Measurements from ENCODE around the gene FAM98C. TPM values are rescaled to one million over a fixed set of nuclear protein-coding genes. Genes with fewer than 3 reads are reported as not detected.

FAM98C gene
- total RNA-seq, 4 donors from 2014 or later = 22.1 to 36.5 (median 23.9) TPM

- Histone ChIP-seq H3K9me3 (no peaks in the 10 kb centered on the region), H3K27ac (no peak overlapping the region), H3K4me3 (replicated peaks in 1 of 3) (no peak overlapping the region), H3K36me3 (no peaks in the 10 kb centered on the region), H3K4me1 (no peaks in the 10 kb centered on the region), H3K27me3 (no peaks in the 10 kb centered on the region)
- no peak for TF ChIP-seq POLR2A (IDR thresholded peaks at IDR 0.05)
- TF ChIP-seq, protein P1, sequence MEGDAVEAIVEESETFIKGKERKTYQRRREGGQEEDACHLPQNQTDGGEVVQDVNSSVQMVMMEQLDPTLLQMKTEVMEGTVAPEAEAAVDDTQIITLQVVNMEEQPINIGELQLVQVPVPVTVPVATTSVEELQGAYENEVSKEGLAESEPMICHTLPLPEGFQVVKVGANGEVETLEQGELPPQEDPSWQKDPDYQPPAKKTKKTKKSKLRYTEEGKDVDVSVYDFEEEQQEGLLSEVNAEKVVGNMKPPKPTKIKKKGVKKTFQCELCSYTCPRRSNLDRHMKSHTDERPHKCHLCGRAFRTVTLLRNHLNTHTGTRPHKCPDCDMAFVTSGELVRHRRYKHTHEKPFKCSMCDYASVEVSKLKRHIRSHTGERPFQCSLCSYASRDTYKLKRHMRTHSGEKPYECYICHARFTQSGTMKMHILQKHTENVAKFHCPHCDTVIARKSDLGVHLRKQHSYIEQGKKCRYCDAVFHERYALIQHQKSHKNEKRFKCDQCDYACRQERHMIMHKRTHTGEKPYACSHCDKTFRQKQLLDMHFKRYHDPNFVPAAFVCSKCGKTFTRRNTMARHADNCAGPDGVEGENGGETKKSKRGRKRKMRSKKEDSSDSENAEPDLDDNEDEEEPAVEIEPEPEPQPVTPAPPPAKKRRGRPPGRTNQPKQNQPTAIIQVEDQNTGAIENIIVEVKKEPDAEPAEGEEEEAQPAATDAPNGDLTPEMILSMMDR (IDR thresholded peaks at IDR 0.05) = no peak
- WGBS, 2 donors = 84 to 87% methylated on average over 7 to 9 of the region's 9 CpGs
- intact Hi-C loops (cut with DNase I) = no loop called here
- no peak for DNase-seq
Measured at GRCh38 chr19:38451629-38452028, 48.7 kb downstream of the FAM98C start.

GRCh38 chr19:38452430-38453366, 49.8 kb downstream of the FAM98C start:
- no peaks in the 10 kb centered on the region for H3K36me3 ChIP-seq
- no peak for TF ChIP-seq POLR2A (IDR thresholded peaks at IDR 0.05)
- H3K27me3 ChIP-seq = no peaks in the 10 kb centered on the region
- 75 to 81% methylated on average over 25 to 38 of the region's 45 CpGs for WGBS, 2 donors
- H3K27ac ChIP-seq = no peak overlapping the region
- no peaks in the 10 kb centered on the region for H3K9me3 ChIP-seq
- intact Hi-C loops (cut with DNase I) = no loop called here
- peak in 1 of 2 donors; percentile 4 for DNase-seq
- H3K4me1 ChIP-seq = no peaks in the 10 kb centered on the region
- no peak overlapping the region for H3K4me3 ChIP-seq (replicated peaks in 1 of 3)

- 71 to 84% methylated on average over 3 of the region's 3 CpGs for WGBS, 2 donors
- TF ChIP-seq, protein P1 (IDR thresholded peaks at IDR 0.05) = no peak
- no peak for TF ChIP-seq POLR2A (IDR thresholded peaks at IDR 0.05)
- intact Hi-C loops (cut with DNase I) = no loop called here
Measured at GRCh38 chr19:38453596-38453995, 50.7 kb downstream of the FAM98C start.

DNA sequence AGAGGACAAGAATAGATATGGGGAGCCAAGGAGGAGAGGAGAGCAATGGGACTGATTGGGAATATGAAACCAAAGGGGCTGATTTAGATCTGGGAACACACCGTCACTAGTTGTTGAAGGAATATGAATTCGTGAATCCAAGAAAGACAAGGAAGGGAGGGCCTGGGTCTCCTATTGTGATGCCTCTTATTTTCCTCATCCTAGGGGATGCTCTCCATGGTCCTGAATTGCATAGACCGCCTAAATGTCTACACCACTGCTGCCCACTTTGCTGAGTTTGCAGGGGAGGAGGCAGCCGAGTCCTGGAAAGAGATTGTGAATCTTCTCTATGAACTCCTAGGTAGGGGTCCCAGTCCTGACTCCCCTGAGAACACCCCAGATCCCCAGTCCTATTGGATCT, 52.1 kb downstream of the FAM98C start:
- TF ChIP-seq, protein P1 (IDR thresholded peaks at IDR 0.05) = no peak
- no peak for TF ChIP-seq POLR2A (IDR thresholded peaks at IDR 0.05)
- Histone ChIP-seq H3K27ac (no peak overlapping the region), H3K27me3 (no peaks in the 10 kb centered on the region), H3K9me3 (no peaks in the 10 kb centered on the region), H3K4me1 (no peaks in the 10 kb centered on the region), H3K36me3 (no peaks in the 10 kb centered on the region), H3K4me3 (replicated peaks in 1 of 3) (no peak overlapping the region)
- WGBS, 2 donors = 34 to 45% methylated on average over 4 of the region's 4 CpGs
- no peak for DNase-seq
- intact Hi-C loops (cut with DNase I) = no loop called here

More at GRCh38 chr19:38453596-38453995, 50.7 kb downstream of the FAM98C start:
- Histone ChIP-seq H3K27me3 (no peaks in the 10 kb centered on the region), H3K9me3 (no peaks in the 10 kb centered on the region), H3K27ac (no peak overlapping the region), H3K4me1 (no peaks in the 10 kb centered on the region), H3K36me3 (no peaks in the 10 kb centered on the region), H3K4me3 (replicated peaks in 1 of 3) (no peak overlapping the region)
- no peak for DNase-seq

- DNase-seq = no peak
- intact Hi-C loops (cut with DNase I) = no loop called here
- Histone ChIP-seq H3K36me3 (no peaks in the 10 kb centered on the region), H3K4me3 (replicated peaks in 1 of 3) (no peak overlapping the region), H3K27me3 (no peaks in the 10 kb centered on the region), H3K4me1 (no peaks in the 10 kb centered on the region), H3K9me3 (no peaks in the 10 kb centered on the region), H3K27ac (no peak overlapping the region)
- 65 to 67% methylated on average over 5 of the region's 5 CpGs for whole genome bisulfite sequencing, 2 donors
- TF ChIP-seq, protein P1 (IDR thresholded peaks at IDR 0.05) = no peak
- no peak for TF ChIP-seq POLR2A (IDR thresholded peaks at IDR 0.05)
Measured at GRCh38 chr19:38457202-38457601, 54.3 kb downstream of the FAM98C start.

Measured in thyroid gland (tissue), 4 donors.